Coronary artery (tissue), 2 donors: ENCODE measurements around the gene CLDN17.

Experiments used
- DNase-seq: peaks from one replicate; pipeline ENCODE4 v3.0.0-alpha.2; 2017; ENCODE audit warnings: low spot score
- H3K27ac ChIP-seq, 2 donors: fragments of 200-600 bp; sonication (generic); one replicate each; pipeline ENCODE4 v1.5.1; 2016 to 2019
- H3K4me3 ChIP-seq: fragments of 200-600 bp; sonication (generic); 2 replicates; pipeline ENCODE4 v1.5.1; 2016; ENCODE audit warnings: mild to moderate bottlenecking, moderate library complexity
- TF ChIP-seq, protein P1 (sequence below): fragments of 200-600 bp; sonication (generic); IDR thresholded peaks from one replicate; pipeline ENCODE4 v1.5.1; 2019; ENCODE audit warnings: antibody characterized with exemption

CLDN17 gene

DNA sequence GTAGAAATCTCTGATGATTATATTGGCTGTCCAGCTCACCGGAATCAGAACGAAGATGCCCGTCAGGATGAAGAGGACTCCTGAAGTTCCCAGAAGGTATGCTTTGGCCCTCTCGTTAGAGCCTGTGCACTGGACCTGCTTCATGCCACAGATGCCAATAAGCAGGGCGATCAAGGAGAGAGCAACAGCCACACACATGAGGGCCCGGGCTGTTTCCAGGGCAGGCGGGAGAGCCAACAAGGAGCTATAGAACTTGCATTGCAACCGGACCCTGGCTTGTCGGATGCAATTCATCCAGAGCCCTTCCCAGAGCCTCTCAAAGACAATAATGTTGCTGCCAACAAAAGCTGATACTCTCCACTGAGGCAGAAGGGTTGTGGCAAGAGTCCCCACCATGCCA is 434 bp downstream of the CLDN17 start:
- no peak for DNase-seq
- TF ChIP-seq, protein P1, sequence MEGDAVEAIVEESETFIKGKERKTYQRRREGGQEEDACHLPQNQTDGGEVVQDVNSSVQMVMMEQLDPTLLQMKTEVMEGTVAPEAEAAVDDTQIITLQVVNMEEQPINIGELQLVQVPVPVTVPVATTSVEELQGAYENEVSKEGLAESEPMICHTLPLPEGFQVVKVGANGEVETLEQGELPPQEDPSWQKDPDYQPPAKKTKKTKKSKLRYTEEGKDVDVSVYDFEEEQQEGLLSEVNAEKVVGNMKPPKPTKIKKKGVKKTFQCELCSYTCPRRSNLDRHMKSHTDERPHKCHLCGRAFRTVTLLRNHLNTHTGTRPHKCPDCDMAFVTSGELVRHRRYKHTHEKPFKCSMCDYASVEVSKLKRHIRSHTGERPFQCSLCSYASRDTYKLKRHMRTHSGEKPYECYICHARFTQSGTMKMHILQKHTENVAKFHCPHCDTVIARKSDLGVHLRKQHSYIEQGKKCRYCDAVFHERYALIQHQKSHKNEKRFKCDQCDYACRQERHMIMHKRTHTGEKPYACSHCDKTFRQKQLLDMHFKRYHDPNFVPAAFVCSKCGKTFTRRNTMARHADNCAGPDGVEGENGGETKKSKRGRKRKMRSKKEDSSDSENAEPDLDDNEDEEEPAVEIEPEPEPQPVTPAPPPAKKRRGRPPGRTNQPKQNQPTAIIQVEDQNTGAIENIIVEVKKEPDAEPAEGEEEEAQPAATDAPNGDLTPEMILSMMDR = no peak

GRCh38 chr21:30164796-30165195 is 1.8 kb downstream of the CLDN17 start:
- H3K27ac ChIP-seq = no peak overlapping the region
- H3K4me3 ChIP-seq = no peak overlapping the region
- no peak for DNase-seq
- TF ChIP-seq, protein P1 = no peak

More for the DNA sequence above, 434 bp downstream of the CLDN17 start:
- Histone ChIP-seq H3K27ac (no peak overlapping the region), H3K4me3 (no peak overlapping the region)

GRCh38 chr21:30153697-30154340 is 12.8 kb downstream of the CLDN17 start:
- TF ChIP-seq, protein P1 = no peak
- Histone ChIP-seq H3K27ac (no peak overlapping the region), H3K4me3 (no peak overlapping the region)
- no peak for DNase-seq

- H3K4me3 ChIP-seq = no peak overlapping the region
- H3K27ac ChIP-seq = no peak overlapping the region
- no peak for DNase-seq
- TF ChIP-seq, protein P1 = no peak
These were observed 13.8 kb downstream of the CLDN17 start for GRCh38 chr21:30152792-30153191.

DNA sequence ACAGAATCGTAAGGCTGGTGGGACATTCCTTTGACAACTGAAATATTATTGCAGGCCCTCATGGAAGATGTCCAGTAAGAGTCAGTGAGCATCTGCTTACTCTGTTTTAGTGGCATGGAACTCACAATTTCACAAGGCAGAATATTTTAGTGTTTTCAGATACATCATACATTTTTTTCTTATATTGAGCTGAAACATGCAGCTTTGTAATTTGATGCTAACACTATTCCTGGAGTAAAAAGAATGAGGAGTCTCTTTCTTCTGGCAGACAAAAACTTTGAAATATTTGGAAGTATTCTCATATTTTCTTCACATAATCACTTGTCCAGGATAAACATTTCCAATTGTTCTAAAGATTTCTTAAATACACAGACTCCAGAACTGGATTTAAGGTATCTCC is 17.7 kb downstream of the CLDN17 start:
- TF ChIP-seq, protein P1 = no peak
- no peak for DNase-seq
- no peak overlapping the region for H3K4me3 ChIP-seq
- H3K27ac ChIP-seq = no peak overlapping the region

GRCh38 chr21:30146558-30147282 is 19.9 kb downstream of the CLDN17 start:
- TF ChIP-seq, protein P1 = no peak
- no peak for DNase-seq
- Histone ChIP-seq H3K27ac (no peak overlapping the region), H3K4me3 (no peak overlapping the region)

GRCh38 chr21:30138483-30138882 is 28.1 kb downstream of the CLDN17 start:
- Histone ChIP-seq H3K4me3 (no peak overlapping the region), H3K27ac (no peak overlapping the region)
- no peak for DNase-seq
- TF ChIP-seq, protein P1 = no peak
